Neutrophil (primary cell): ENCODE measurements around the gene KIF3A.

Experiments used
- H3K27ac ChIP-seq: fragments of 200-600 bp; sonication (generic); 2 replicates; pipeline ENCODE4 v1.5.1; 2016; ENCODE audit warnings: mild to moderate bottlenecking, moderate library complexity
- H3K27me3 ChIP-seq: fragments of 200-600 bp; sonication (generic); 2 replicates; pipeline ENCODE4 v1.6.0; 2016; ENCODE audit warnings: mild to moderate bottlenecking
- H3K36me3 ChIP-seq: fragments of 200-600 bp; sonication (generic); 2 replicates; pipeline ENCODE4 v1.5.1; 2017
- H3K4me1 ChIP-seq, 2 experiments: fragments of 200-600 bp in 1 of 2; sonication (generic) in 1 of 2; 1 replicate in 1 of 2; 2 replicates in 1 of 2; pipeline versions ENCODE4 v1.5.1 to v1.6.1; 2013 to 2016; ENCODE audit warnings: low read depth in 1 of 2, low read length in 1 of 2, mild to moderate bottlenecking in 1 of 2, moderate library complexity in 1 of 2; ENCODE audit not compliant: control insufficient read depth in 1 of 2, insufficient read depth in 1 of 2
- H3K4me3 ChIP-seq, 2 experiments: fragments of 200-600 bp in 1 of 2; sonication (generic) in 1 of 2; 1 replicate in 1 of 2; 2 replicates in 1 of 2; pipeline ENCODE4 v1.5.1; 2013 to 2016; ENCODE audit warnings: low read depth in 1 of 2, low read length in 1 of 2, mild to moderate bottlenecking in 1 of 2, moderate library complexity in 1 of 2
- H3K9me3 ChIP-seq: fragments of 200-600 bp; sonication (generic); 2 replicates; pipeline ENCODE4 v1.5.1; 2016
- TF ChIP-seq, protein P1 (sequence below): fragments of 200-600 bp; sonication (generic); IDR thresholded peaks from 2 replicates; pipeline ENCODE4 v1.5.1; 2016; ENCODE audit warnings: antibody characterized with exemption

The KIF3A gene

DNA sequence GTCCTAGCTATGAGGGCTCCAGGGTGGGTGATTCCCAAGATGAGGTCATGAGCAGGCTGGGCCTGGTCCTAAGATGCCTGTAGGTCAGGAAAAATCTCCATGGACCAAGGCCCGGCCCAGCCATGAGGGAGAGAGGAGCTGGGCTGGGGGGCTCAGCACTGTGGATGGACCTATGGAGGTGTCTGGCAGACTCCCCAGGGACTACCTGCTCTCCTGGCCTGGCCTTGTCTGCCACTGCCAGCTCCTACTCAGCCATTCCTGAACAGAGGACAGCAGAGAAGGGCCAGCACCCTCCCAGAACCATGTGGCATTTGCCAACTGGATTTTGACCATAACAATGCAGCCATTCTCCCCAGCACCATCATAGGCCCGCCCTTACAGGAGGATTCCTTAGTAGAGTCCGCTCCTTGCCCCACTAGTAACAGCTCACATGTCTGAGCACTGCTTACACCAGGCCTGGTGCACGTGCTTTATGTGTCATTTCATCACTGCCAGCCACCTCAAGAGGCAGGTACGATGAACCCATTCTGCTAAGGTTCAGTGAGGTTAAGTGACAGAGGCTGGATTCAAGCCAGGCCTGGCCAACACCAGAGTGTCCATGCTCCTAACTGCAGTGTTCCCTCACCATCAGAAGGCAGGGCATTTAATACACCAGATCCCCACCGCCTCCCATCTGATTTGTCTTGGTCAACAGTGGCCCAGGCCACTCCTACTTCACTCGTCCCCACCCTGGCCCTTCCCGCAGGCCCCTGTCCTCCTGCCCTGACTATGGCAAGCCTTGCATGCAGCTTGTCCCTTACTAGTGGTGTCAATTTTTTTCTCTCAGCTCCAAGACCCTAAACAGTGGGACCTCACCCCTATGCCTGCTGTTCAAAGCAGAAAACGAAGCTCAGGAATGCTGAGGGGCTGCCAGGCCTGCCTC, 78.7 kb downstream of the KIF3A start:
- Histone ChIP-seq H3K9me3 (no peaks in the 10 kb centered on the region), H3K4me1 (peaks cover 0 to 4% of the 10 kb centered on the region in 2 experiments), H3K4me3 (no peak overlapping the region), H3K27ac (no peak overlapping the region), H3K27me3 (peaks cover 51% of the 10 kb centered on the region), H3K36me3 (no peaks in the 10 kb centered on the region)
- TF ChIP-seq, protein P1, sequence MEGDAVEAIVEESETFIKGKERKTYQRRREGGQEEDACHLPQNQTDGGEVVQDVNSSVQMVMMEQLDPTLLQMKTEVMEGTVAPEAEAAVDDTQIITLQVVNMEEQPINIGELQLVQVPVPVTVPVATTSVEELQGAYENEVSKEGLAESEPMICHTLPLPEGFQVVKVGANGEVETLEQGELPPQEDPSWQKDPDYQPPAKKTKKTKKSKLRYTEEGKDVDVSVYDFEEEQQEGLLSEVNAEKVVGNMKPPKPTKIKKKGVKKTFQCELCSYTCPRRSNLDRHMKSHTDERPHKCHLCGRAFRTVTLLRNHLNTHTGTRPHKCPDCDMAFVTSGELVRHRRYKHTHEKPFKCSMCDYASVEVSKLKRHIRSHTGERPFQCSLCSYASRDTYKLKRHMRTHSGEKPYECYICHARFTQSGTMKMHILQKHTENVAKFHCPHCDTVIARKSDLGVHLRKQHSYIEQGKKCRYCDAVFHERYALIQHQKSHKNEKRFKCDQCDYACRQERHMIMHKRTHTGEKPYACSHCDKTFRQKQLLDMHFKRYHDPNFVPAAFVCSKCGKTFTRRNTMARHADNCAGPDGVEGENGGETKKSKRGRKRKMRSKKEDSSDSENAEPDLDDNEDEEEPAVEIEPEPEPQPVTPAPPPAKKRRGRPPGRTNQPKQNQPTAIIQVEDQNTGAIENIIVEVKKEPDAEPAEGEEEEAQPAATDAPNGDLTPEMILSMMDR, result no peak

DNA sequence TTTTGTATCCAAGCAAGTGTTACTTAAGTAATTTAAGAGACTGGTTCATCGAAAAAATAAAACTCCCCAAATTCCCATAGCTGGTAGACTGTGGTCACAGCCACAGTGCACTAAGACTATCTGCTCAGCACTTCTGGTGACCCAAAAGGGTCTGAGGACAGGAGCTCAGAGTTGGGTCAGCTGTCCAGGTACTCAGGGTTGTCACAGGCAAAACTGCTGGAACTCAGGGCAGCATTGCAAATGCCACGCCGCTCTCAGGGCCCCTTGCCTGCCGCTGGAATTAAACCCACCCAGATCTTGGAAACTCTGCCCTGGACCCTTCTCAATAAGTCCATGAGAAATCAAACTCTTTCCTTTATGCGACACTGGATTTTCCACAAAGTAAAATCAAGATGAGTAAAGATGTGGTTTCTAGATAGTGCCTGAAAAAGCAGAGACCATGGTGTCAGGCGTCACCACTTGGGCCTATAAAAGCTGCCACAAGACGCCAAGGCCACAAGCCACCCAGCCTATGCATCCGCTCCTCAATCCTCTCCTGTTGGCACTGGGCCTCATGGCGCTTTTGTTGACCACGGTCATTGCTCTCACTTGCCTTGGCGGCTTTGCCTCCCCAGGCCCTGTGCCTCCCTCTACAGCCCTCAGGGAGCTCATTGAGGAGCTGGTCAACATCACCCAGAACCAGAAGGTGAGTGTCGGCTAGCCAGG, 79.5 kb downstream of the KIF3A start, which contains the start of gene IL13:
TSS of gene IL13 (plus strand) at position 498 of the 705 bp plus-strand sequence. CDS start at position 512, 14 bp downstream.
- Histone ChIP-seq H3K36me3 (no peaks in the 10 kb centered on the region), H3K9me3 (no peaks in the 10 kb centered on the region), H3K27ac (no peak within 1 kb of the TSS), H3K27me3 (peaks cover 59% of the 10 kb centered on the region), H3K4me1 (peaks cover 0 to 4% of the 10 kb centered on the region in 2 experiments), H3K4me3 (no peak within 1 kb of the TSS)
- TF ChIP-seq, protein P1, result no peak

DNA sequence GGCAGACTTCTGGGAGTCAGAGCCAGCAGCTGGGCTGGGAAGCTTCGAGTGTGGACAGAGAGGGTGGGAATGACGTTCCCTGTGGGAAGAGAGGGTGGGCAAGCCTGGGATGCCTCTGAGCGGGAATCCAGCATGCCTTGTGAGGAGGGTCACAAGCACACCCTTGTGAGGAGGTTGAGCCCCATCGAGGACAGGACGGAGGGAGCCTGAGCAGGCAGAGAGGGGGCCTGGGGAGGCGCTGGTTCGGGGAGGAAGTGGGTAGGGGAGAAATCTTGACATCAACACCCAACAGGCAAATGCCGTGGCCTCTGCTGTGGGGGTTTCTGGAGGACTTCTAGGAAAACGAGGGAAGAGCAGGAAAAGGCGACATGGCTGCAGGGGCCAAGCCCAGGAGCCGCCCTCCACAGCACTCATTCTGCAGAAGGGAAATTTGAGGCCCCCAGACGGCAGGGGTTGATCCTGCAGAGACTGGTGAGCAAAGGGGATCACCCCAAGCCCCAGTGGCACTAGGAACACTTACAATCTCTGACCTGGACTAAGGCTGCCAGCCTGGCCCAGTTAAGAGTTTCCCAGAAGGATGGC, 80.5 kb downstream of the KIF3A start:
- Histone ChIP-seq H3K36me3 (no peaks in the 10 kb centered on the region), H3K9me3 (no peaks in the 10 kb centered on the region), H3K4me1 (peaks cover 0 to 4% of the 10 kb centered on the region in 2 experiments), H3K4me3 (no peak overlapping the region), H3K27me3 (peaks cover 69% of the 10 kb centered on the region), H3K27ac (no peak overlapping the region)
- TF ChIP-seq, protein P1, result no peak

DNA sequence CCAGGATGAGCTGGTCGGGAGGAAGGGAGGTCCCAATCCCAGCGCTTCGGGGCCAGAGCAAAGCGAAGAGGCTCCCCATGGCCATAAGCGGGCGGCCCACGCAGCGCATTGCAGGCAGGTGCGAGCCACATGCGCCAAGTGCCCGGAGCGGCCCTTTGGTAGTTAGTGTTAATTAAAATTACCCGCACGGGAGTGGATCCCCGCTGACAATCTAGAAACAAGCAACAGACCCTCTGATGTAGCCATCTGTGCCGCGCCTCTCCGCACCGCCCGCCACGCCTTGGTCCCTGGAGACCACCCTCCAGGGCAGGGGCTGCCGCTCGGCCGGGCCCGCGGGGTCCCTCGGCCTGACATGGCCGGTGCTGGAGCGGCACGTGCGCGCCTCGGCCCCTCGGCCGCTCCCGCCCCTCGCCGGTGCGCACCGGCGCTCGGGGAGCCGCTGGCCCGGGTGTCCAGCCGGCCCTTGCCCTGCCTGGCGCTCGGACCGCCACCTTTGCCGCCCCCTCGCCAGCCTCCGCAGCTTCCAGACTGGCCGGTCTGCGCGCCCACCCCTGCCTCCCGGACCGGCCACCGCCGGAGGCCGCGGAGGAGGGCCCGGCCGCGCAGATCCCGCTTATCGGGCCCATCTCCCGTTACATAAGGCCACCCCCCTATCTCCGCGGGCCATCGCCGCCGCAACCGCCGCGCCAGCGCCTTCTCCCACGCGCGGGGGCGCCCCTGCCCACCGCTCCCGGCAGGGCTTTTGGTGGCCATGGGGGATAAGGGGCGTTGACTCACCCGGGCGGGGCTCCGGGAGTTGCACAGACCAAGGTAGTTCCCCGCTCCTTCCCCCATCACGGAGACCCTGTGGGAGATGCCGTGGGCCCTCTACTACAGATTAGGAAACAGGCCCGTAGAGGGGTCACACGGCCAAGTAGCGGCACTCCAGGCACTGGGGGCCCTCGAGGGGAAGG, 81.2 kb downstream of the KIF3A start:
- peaks cover 76% of the 10 kb centered on the region for H3K27me3 ChIP-seq
- no peaks in the 10 kb centered on the region for H3K9me3 ChIP-seq
- no peak overlapping the region for H3K27ac ChIP-seq
- no peak overlapping the region for H3K4me3 ChIP-seq
- peaks cover 0 to 4% of the 10 kb centered on the region in 2 experiments for H3K4me1 ChIP-seq
- TF ChIP-seq, protein P1, result no peak
- H3K36me3 ChIP-seq, result no peaks in the 10 kb centered on the region
